Measurements from ENCODE around the gene RRP1.

- TF ChIP-seq CTCF (conservative IDR thresholded peaks at IDR 0.05) = no peak
- no peak for TF ChIP-seq ZFX (IDR thresholded peaks at IDR 0.05)
Measured at GRCh38 chr21:43850728-43851295, 61.4 kb downstream of the RRP1 start.

Measured in C4-2B (cell line).